Measurements from ENCODE around the gene CHRM4.

The CHRM4 gene

DNA sequence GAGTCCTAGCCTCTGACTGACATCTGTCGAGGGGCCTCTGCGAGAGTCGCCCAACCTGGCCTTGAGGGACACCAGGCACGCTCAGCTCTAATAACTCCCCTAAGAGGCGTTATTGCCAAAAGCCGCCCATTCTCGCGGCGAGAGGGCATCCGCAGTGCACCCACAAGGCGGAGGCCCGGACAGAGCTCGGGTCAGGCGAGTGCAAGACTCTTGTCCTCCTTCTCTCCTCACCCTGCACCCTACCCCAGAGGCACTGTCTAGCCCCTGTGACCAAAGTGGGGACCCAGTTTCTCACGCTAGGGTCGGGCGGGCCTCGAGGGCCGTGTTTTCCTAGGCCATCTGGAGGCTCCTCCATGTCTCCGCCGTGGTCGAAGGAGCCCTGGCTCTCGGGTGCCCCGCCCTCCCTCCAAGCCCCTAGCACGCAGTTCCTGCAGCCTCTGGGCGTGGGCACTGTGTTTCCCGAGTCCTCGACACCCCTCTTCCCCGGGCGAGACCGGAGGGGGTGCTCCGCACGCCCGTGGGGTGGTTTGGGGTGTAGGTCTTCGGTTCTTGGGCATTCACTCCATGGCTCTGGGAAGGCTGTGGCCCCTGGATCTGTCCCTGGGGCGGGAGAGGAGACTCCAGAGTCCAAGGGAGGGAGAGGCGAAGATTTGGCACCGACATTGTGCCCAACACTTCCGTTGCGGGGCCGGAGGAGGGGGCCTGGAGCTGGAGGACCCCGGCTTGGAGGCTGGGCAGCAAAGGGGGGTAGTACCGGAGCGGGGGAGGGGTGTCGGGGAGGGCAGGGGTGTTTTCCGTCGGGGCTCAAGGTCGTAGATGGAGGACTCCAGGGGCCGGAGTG lies 1.0 kb downstream of the CHRM4 start:
- no peak overlapping the region; the same call in 1 of the 2 replicates for H3K27ac ChIP-seq
- TF ChIP-seq, protein P1, sequence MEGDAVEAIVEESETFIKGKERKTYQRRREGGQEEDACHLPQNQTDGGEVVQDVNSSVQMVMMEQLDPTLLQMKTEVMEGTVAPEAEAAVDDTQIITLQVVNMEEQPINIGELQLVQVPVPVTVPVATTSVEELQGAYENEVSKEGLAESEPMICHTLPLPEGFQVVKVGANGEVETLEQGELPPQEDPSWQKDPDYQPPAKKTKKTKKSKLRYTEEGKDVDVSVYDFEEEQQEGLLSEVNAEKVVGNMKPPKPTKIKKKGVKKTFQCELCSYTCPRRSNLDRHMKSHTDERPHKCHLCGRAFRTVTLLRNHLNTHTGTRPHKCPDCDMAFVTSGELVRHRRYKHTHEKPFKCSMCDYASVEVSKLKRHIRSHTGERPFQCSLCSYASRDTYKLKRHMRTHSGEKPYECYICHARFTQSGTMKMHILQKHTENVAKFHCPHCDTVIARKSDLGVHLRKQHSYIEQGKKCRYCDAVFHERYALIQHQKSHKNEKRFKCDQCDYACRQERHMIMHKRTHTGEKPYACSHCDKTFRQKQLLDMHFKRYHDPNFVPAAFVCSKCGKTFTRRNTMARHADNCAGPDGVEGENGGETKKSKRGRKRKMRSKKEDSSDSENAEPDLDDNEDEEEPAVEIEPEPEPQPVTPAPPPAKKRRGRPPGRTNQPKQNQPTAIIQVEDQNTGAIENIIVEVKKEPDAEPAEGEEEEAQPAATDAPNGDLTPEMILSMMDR (IDR thresholded peaks at IDR 0.05): no peak
- TF ChIP-seq ZFX (IDR thresholded peaks at IDR 0.05; ENCODE audit: borderline replicate concordance): no peak

DNA sequence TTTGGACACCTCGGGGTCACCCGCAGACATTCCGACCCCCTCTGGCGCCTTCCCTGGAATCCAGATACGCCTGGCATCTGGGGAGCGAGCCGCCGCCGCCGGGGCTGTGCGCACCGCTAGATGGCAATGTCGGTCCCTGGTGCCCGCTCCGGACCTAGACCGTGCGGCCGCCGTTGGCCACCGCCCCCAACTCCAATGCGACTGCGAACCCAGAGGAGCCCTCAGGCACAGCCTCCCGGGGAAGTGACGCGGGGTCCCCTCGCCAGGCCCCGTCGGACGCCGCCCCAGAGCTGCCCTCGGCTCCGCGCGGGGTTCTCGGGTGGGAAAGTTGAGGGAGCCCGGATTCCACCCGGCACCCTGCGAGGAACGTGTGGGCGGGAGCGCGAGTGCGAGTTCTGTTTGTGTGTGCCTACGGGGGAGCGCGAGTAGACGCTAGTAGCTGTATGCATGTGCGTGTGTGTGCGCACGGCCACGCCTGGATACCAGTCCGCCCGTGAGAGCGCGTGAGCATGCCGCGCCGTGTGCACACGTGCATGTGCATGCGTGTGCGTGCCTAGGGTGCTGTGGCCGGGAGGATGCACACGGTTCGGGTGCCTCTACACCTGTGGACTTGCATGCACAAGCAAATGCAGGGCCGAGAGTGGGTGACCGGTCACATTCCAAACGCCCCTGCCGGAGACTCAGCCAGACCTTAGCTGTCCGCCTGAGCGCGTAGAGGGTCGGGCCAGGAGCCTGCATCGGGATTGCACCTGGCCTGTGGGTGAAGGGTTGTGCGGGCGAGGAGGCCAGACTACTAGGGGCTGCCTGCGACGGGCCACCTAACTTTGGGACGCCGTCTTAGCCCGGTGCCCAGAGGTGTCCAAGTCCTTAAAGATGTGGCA lies 1.9 kb downstream of the CHRM4 start:
- H3K27ac ChIP-seq: peak overlapping the region; percentile 42; the same call in 1 of the 2 replicates
- TF ChIP-seq ZFX (IDR thresholded peaks at IDR 0.05; ENCODE audit: borderline replicate concordance): no peak
- TF ChIP-seq, protein P1 (IDR thresholded peaks at IDR 0.05): peak; percentile 97

GRCh38 chr11:46388619-46389449 lies 2.7 kb downstream of the CHRM4 start:
- H3K27ac ChIP-seq: no peak overlapping the region
- TF ChIP-seq, protein P1 (IDR thresholded peaks at IDR 0.05): no peak
- no peak for TF ChIP-seq ZFX (IDR thresholded peaks at IDR 0.05; ENCODE audit: borderline replicate concordance)

- TF ChIP-seq ZFX (IDR thresholded peaks at IDR 0.05; ENCODE audit: borderline replicate concordance): no peak
- TF ChIP-seq, protein P1 (IDR thresholded peaks at IDR 0.05): no peak
- no peak overlapping the region for H3K27ac ChIP-seq
Observed at GRCh38 chr11:46387919-46388618, 3.5 kb downstream of the CHRM4 start.

GRCh38 chr11:46387456-46387855 lies 4.1 kb downstream of the CHRM4 start:
- H3K27ac ChIP-seq: no peak overlapping the region
- TF ChIP-seq ZFX (IDR thresholded peaks at IDR 0.05; ENCODE audit: borderline replicate concordance): no peak
- TF ChIP-seq, protein P1 (IDR thresholded peaks at IDR 0.05): no peak

- no peak for TF ChIP-seq ZFX (IDR thresholded peaks at IDR 0.05; ENCODE audit: borderline replicate concordance)
- TF ChIP-seq, protein P1 (IDR thresholded peaks at IDR 0.05): no peak
Observed at GRCh38 chr11:46386674-46387073, 4.9 kb downstream of the CHRM4 start.

More at GRCh38 chr11:46386674-46387073, 4.9 kb downstream of the CHRM4 start:
- no peak overlapping the region for H3K27ac ChIP-seq

Data from 22Rv1 (cell line).